Loucy (cell line): ENCODE data around the gene LAMC3.

Source experiments
- CTCF ChIP-seq: fragments of 200-600 bp; sonication (generic); conservative IDR thresholded peaks from 2 replicates; pipeline ENCODE4 v1.5.1; 2014; ENCODE audit warnings: mild to moderate bottlenecking, antibody characterized with exemption, low read length
- EZH2phosphoT487 ChIP-seq: fragments of 200-600 bp; IDR thresholded peaks from 2 replicates; pipeline ENCODE4 v1.6.1; 2018; ENCODE audit warnings: antibody characterized with exemption, mild to moderate bottlenecking, moderate library complexity, borderline replicate concordance

GRCh38 chr9:131092548-131093440 lies 83.8 kb downstream of the LAMC3 start:
- TF ChIP-seq CTCF, result no peak
- no peak for TF ChIP-seq EZH2phosphoT487
